Measurements from ENCODE around the gene COBL.

- TF ChIP-seq, protein P1, sequence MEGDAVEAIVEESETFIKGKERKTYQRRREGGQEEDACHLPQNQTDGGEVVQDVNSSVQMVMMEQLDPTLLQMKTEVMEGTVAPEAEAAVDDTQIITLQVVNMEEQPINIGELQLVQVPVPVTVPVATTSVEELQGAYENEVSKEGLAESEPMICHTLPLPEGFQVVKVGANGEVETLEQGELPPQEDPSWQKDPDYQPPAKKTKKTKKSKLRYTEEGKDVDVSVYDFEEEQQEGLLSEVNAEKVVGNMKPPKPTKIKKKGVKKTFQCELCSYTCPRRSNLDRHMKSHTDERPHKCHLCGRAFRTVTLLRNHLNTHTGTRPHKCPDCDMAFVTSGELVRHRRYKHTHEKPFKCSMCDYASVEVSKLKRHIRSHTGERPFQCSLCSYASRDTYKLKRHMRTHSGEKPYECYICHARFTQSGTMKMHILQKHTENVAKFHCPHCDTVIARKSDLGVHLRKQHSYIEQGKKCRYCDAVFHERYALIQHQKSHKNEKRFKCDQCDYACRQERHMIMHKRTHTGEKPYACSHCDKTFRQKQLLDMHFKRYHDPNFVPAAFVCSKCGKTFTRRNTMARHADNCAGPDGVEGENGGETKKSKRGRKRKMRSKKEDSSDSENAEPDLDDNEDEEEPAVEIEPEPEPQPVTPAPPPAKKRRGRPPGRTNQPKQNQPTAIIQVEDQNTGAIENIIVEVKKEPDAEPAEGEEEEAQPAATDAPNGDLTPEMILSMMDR (IDR thresholded peaks at IDR 0.05), result no peak
- no peak for TF ChIP-seq POLR2A (IDR thresholded peaks at IDR 0.05)
Measured at GRCh38 chr7:51102828-51103227, 213.8 kb downstream of the COBL start.

Measured in adrenal gland (tissue), 5 donors.